Esophagus squamous epithelium (tissue), 4 donors: ENCODE results near the gene RBL1.

Experiments used
- CTCF ChIP-seq, 6 experiments: fragments of 450-650 bp in 4 of 6; fragments of 200-600 bp in 2 of 6; sonication (generic) in 2 of 6; IDR thresholded peaks; one replicate each; pipeline ENCODE4 v1.5.1; 2016 to 2019; ENCODE audit warnings: antibody characterized with exemption in 6 of 6, mild to moderate bottlenecking in 4 of 6, moderate library complexity in 4 of 6
- POLR2A ChIP-seq, 4 donors: fragments of 450-650 bp; IDR thresholded peaks; one replicate each; pipeline ENCODE4 v1.6.1; 2017; ENCODE audit warnings: antibody characterized with exemption in 4 of 4, mild to moderate bottlenecking in 4 of 4, moderate library complexity in 3 of 4

DNA sequence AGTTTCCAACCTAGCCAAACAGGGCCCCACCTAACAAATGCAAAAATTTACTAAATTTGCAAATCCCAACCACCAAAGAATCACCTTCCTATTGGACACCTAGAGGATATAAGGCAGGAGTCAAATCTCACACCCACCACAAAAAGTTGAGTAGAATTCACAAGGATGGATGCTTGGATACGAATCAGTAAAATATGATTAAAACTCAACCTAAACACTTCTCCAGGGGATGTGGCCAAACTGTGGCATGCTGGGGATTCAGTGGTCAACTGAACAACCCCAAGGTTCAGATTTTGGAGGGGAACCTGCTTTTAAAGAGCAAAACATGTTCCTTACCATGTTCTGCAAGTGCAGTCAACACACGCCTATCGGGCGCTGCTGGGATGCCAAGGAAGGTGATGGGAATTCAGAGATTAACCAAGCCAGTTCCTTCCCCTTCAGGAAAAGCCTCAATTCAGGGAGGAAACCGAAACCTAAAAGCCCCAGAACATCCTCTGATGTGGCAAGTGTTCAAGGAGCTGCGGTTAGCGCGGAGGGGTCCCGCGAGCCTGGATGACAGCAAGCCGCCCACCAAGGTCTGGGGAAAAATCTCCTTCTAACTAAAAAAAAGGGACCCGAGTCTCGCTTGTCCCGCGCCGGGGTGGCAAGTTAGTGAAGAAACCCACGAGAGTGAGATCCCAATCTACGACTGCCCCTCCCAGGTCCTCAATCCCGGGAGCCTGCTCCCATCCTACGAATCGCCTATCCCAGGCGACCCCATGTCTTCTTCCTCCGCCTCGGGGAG is 145.2 kb downstream of the RBL1 start:
- TF ChIP-seq POLR2A (IDR thresholded peaks at IDR 0.05) (no peak), CTCF (IDR thresholded peaks at IDR 0.05) (no peak)
